SK-N-SH (cell line): ENCODE data around the gene CFAP91.

Experiments
- EZH2phosphoT487 ChIP-seq: fragments of 200-600 bp; sonication (generic); IDR thresholded peaks from 2 replicates; pipeline ENCODE4 v1.6.1; 2017; ENCODE audit warnings: low read depth, mixed run types, mild to moderate bottlenecking, antibody characterized with exemption, moderate library complexity, borderline replicate concordance
- NFIC ChIP-seq: IDR thresholded peaks from 2 replicates; pipeline ENCODE4 v1.4.0; 2012; ENCODE audit warnings: borderline replicate concordance
- RAD21 ChIP-seq: IDR thresholded peaks from 2 replicates; pipeline ENCODE4 v1.6.1; 2012; ENCODE audit warnings: mild to moderate bottlenecking, low read length
- TAF1 ChIP-seq: IDR thresholded peaks from 2 replicates; pipeline ENCODE4 v1.6.1; 2012; ENCODE audit warnings: low read depth, mild to moderate bottlenecking, low read length, moderate library complexity, borderline replicate concordance
- TCF12 ChIP-seq: IDR thresholded peaks from 2 replicates; pipeline ENCODE4 v1.4.0; 2012
- TEAD4 ChIP-seq: IDR thresholded peaks from 2 replicates; pipeline ENCODE4 v1.4.0; 2012; ENCODE audit warnings: mild to moderate bottlenecking, borderline replicate concordance; ENCODE audit not compliant: insufficient read depth
- YY1 ChIP-seq: IDR thresholded peaks from 2 replicates; pipeline ENCODE4 v1.4.0; 2012; ENCODE audit warnings: low read depth, mild to moderate bottlenecking
- TF ChIP-seq, protein P1 (sequence below): fragments of 200-600 bp; sonication (generic); IDR thresholded peaks from 2 replicates; pipeline ENCODE4 v1.6.1; 2017; ENCODE audit warnings: antibody characterized with exemption, mild to moderate bottlenecking, moderate library complexity
- TF ChIP-seq, protein P2 (sequence below): IDR thresholded peaks from 2 replicates; pipeline ENCODE4; 2012
- TF ChIP-seq, protein P3 (sequence below): fragments of 150-350 bp; IDR thresholded peaks from 2 replicates; pipeline ENCODE4 v1.6.1; 2017; ENCODE audit warnings: antibody characterized with exemption, low read length, low read depth, borderline replicate concordance

DNA sequence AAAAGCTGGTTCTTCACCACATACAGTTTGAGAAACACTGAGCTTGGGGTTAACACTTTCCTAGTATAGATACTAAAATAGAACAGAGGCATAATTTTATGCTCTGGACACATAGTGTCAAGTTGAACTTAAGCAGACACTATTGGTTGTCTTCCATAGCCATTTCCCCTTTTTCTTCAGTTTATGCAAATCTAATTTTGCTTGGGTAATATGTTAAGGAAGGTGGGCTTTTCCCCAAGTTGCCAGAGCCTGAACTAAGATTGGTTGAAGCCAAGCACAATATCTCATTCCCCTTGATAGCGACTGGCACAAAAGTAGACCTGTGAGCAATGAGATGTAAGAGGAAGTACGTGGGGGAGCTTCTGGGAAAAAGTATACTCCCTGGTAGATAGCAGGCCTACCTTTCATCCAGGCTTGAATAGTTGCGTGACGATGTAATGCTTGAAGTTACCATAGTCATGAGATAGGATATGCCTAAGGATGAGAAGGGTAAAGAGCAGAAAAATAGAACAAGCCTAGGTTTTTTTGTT, 37.9 kb upstream of the CFAP91 start:
- TF ChIP-seq RAD21 (no peak), TCF12 (peak; percentile 46; the same call in 1 of the 2 replicates), TAF1 (no peak), TEAD4 (no peak; the same call in 1 of the 2 replicates), YY1 (no peak), EZH2phosphoT487 (no peak), NFIC (peak; percentile 33; the same call in 1 of the 2 replicates)
- TF ChIP-seq, protein P1, sequence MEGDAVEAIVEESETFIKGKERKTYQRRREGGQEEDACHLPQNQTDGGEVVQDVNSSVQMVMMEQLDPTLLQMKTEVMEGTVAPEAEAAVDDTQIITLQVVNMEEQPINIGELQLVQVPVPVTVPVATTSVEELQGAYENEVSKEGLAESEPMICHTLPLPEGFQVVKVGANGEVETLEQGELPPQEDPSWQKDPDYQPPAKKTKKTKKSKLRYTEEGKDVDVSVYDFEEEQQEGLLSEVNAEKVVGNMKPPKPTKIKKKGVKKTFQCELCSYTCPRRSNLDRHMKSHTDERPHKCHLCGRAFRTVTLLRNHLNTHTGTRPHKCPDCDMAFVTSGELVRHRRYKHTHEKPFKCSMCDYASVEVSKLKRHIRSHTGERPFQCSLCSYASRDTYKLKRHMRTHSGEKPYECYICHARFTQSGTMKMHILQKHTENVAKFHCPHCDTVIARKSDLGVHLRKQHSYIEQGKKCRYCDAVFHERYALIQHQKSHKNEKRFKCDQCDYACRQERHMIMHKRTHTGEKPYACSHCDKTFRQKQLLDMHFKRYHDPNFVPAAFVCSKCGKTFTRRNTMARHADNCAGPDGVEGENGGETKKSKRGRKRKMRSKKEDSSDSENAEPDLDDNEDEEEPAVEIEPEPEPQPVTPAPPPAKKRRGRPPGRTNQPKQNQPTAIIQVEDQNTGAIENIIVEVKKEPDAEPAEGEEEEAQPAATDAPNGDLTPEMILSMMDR: no peak
- TF ChIP-seq, protein P2, sequence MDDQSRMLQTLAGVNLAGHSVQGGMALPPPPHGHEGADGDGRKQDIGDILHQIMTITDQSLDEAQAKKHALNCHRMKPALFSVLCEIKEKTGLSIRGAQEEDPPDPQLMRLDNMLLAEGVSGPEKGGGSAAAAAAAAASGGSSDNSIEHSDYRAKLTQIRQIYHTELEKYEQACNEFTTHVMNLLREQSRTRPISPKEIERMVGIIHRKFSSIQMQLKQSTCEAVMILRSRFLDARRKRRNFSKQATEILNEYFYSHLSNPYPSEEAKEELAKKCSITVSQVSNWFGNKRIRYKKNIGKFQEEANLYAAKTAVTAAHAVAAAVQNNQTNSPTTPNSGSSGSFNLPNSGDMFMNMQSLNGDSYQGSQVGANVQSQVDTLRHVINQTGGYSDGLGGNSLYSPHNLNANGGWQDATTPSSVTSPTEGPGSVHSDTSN: peak; percentile 35
- TF ChIP-seq, protein P3, sequence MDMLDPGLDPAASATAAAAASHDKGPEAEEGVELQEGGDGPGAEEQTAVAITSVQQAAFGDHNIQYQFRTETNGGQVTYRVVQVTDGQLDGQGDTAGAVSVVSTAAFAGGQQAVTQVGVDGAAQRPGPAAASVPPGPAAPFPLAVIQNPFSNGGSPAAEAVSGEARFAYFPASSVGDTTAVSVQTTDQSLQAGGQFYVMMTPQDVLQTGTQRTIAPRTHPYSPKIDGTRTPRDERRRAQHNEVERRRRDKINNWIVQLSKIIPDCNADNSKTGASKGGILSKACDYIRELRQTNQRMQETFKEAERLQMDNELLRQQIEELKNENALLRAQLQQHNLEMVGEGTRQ: no peak
